GM21526 (cell line): ENCODE data around the gene MACF1.
A peak's percentile ranks its signal among the peaks of the same experiment; 100 is the strongest.
"Not testable (repeated sequence)": the region's sequence is repeated elsewhere in the genome, so short reads cannot be mapped to it uniquely, and the experiment has no call there.

Experiments used
- ATAC-seq: cut with Tn5 transposase; IDR thresholded peaks from one replicate; pipeline ENCODE4 v1.9.1; 2021; ENCODE audit warnings: moderate library complexity; ENCODE audit not compliant: unreplicated experiment, low FRiP score

Gene MACF1

GRCh38 chr1:39501666-39502065 is 297.2 kb downstream of the MACF1 start:
- no peak for ATAC-seq

- not testable (repeated sequence) for ATAC-seq
Observed at GRCh38 chr1:39504436-39504835, 299.9 kb downstream of the MACF1 start.

DNA sequence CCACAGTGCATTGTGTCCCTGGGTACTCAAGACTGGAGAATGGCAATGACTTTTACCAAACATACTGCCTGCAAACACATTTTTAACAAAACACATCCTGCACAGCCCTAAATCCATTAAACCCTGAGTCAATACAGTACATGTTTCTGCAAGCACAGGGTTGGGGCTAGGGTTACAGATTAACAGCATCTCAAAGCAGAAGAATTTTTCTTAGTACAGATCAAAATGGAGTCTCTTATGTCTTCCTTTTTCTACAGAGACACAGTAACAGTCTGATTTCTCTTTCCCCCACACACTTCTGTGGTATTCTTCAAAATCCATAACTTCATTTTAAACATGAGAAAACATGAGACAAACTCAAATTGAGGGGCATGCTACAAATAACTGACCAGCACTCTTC is 300.8 kb downstream of the MACF1 start:
- ATAC-seq: no peak

DNA sequence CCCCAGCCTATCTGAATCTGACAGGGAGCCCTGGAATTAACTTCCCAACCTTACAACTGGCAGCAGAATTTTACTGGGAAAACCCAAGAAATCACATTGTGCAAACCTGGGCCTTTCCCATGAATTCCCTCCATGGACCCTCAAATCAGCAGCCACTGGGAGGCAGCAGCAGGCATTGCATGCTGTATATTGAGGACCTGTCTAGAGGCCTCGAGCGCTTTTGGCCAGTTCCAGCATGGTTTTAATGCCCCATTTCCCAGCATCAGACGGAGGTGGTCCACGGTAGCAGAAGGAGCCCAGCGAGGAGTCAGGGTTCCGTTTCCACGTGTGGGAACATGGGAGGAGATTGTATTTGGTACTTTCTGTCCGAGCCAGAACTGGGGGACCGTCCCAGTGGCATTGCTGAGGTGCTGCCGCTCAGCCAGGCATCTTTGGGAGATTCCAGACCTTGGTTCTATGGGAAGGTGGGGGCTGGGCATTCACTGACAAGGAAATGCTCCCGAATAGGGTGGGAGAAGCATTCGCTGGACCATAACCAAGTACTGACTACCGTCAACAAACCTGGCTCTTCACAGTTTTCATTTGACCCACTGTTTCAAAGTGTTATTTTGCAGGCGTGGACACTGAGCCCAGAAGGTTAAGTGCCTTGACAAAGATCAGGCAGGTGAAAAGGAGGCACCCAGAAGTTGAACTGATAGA is 302.9 kb downstream of the MACF1 start:
- ATAC-seq: no peak

DNA sequence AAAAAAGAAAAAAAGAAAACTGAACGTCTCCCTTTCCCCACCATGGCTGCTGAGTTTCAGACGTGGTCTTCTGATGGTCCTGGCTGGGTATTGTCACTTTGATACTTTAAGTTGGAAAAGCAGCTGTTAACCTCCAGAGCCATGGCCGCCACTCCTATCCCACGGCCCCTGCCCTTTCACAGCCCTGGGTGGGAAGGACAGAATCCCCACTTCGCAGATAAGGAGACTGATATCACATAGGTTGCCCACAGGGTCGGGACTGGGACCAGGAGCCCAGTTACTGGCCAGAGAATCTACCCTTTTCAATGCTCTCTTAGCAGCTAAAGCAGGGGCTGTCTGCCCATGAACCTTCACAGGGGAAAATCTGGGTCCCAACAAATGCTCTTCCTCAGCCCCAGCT is 303.8 kb downstream of the MACF1 start:
- ATAC-seq: no peak

GRCh38 chr1:39508857-39509305 is 304.4 kb downstream of the MACF1 start:
- ATAC-seq: peak; percentile 13

GRCh38 chr1:39509360-39510009 is 305.0 kb downstream of the MACF1 start:
- peak; percentile 47 for ATAC-seq

- ATAC-seq: not testable (repeated sequence)
Observed at GRCh38 chr1:39510570-39511186, 306.2 kb downstream of the MACF1 start.

DNA sequence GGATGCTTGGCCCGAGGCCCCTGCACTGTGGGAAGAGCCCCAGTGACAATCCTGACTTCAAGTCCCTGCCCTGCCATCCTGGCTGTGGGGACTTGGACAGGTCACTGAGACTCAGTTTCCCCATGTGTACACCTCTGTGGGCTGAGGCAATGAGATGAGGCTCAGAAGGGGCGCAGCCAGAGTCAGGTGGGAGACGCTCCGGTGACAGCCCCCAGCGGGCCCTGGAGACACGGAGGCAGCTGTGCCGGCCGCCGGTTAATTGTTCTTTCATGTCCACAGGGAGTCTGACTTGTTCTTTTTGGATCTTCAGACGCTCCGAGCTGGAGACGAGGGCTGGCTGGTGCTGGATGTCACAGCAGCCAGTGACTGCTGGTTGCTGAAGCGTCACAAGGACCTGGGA is 307.0 kb downstream of the MACF1 start:
- ATAC-seq: not testable (repeated sequence)

DNA sequence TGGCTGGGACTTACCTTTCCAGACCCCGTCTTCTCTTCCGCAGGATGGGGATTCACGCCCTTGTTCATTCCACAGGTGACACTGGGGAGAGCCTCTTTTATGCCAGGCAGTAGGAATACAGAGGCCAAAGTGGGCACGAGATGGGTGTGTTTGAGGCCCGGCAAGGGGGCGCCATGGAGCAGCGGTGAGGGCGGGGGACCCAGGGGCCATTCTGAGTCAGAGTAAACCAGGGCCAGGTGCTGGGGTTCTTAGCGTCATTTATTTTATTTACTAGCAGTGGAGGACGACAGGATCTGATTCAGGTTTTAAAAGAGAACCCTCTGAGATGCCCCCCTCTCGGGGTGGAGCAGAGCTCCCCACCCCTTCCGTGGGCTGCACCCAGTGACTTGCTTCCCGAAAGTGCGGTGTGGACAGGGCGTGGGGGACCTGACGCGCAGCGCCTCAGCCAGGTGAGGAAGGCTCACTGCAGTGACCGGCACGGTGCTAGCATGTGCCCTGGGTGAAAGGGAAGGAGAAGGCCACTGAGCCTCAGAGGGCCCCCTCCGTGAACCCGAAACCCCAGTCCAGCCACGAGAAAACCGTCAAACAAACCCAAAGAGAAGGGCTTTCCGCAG is 307.8 kb downstream of the MACF1 start:
- ATAC-seq: not testable (repeated sequence)

DNA sequence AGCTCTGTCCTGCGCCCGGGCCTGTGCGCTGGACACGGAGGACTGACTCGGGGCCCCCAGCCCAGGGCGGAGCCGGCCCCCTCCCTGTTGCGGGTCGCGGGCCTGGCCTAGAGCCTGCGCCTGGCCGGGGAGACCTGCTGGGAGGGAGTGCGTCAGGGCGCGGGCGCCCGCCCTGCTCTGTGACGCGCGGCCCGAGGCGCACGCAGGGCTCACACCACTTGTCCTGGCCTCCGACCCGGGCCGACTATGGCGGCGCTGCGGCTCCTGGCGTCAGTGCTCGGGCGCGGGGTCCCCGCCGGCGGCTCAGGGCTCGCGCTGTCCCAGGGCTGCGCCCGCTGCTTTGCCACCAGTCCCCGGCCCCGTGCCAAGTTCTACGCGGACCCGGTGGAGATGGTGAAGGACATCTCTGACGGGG is 310.2 kb downstream of the MACF1 start:
- not testable (repeated sequence) for ATAC-seq

GRCh38 chr1:39515131-39516086 is 310.9 kb downstream of the MACF1 start:
- ATAC-seq: not testable (repeated sequence)

DNA sequence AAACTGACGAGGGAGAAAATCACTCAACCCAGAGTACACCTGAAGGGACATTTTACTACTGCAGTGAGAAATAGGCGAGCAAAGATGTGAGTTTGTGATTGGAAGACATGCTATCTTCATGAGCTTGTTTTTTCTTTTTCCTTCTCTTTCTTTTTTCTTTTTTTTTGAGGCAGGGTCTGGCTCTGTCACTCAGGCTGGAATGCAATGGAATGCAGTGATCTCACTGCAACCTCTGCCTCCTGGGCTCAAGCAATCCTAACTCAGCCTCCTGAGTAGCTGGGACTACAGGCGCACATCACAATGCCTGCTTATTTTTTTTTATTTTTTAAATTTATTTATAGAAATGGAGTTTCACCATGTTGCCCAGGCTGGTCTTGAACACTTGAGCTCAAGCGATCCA is 312.3 kb downstream of the MACF1 start:
- ATAC-seq: not testable (repeated sequence)

DNA sequence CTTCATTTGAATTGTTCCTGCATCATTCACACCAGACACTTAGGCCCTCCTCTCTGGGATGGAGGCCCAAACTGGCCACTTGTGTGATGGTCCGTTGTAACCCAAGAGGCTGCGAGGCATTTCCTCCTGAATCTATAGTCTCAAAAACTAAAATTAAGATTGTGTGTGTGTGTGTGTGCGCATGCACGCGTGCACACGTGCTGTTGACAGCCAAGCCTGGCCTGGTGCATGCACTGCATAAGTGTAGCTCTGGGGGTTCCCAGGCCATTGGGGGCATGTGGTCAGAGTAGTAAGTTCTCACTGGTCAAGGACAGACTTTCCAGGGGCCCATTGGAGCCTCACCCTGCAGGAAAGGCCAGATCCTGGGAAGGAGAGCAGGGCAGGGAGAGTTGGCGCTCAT is 313.4 kb downstream of the MACF1 start:
- ATAC-seq: not testable (repeated sequence)

- ATAC-seq: not testable (repeated sequence)
Observed at GRCh38 chr1:39519376-39519775, 314.9 kb downstream of the MACF1 start.

- not testable (repeated sequence) for ATAC-seq
Observed at GRCh38 chr1:39522221-39522620, 317.7 kb downstream of the MACF1 start.

GRCh38 chr1:39522661-39523567 is 318.4 kb downstream of the MACF1 start:
- ATAC-seq: no peak

DNA sequence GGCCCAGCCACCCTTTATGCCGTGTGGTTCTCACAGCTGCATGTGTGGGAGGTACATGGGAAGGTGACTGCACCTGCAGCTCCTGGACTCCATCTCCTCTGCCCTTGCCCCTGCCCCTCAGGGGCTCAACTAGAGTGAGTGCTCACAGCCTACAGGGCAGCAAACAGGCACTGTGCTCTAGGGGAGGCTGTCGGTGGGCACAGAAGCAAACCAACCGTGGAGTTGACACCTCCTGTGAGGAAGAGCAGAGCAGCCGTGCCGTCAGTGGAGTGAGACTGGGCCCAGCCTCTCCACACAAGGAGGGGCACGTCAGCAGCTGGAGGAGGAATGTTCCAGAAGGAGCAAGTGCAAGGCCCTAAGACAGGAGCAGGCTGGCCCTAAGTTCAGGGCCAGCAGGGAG is 319.7 kb downstream of the MACF1 start:
- no peak for ATAC-seq
